GM23338 (cell line): Measurements from ENCODE around the gene CCAR1. TPM values are rescaled to one million over a fixed set of nuclear protein-coding genes. Genes with fewer than 3 reads are reported as not detected.

Source experiments
- ATAC-seq: fragments of 200-7000 bp; cut with Tn5 transposase; 3 replicates; pipeline ENCODE4 v1.9.1; 2020
- DNase-seq: peaks from one replicate; pipeline ENCODE4 v3.0.0-alpha.2; 2015; ENCODE audit warnings: low spot score
- H2AFZ ChIP-seq: fragments of 200-600 bp; sonication (generic); 2 replicates; pipeline ENCODE4 v1.8.0; 2016; ENCODE audit warnings: antibody characterized with exemption, mild to moderate bottlenecking, moderate library complexity
- H3F3A ChIP-seq: fragments of 200-600 bp; sonication (generic); replicated peaks from 2 replicates; pipeline ENCODE4 v1.8.0; 2017; ENCODE audit warnings: antibody characterized with exemption, mixed run types, low read depth
- H3K27ac ChIP-seq: fragments of 200-600 bp; sonication (generic); 2 replicates; pipeline ENCODE4 v1.6.1; 2016; ENCODE audit warnings: low read depth
- H3K27me3 ChIP-seq: fragments of 200-600 bp; sonication (generic); 2 replicates; pipeline ENCODE4 v1.8.0; 2016; ENCODE audit warnings: mild to moderate bottlenecking, mixed run types, moderate library complexity; ENCODE audit not compliant: insufficient read depth
- H3K36me3 ChIP-seq: fragments of 200-600 bp; sonication (generic); 2 replicates; pipeline ENCODE4 v1.8.0; 2016; ENCODE audit warnings: mild to moderate bottlenecking; ENCODE audit not compliant: insufficient read depth
- H3K4me1 ChIP-seq: fragments of 200-600 bp; sonication (generic); 2 replicates; pipeline ENCODE4 v1.8.0; 2016; ENCODE audit warnings: mild to moderate bottlenecking, moderate library complexity; ENCODE audit not compliant: insufficient read depth
- H3K4me2 ChIP-seq: fragments of 200-600 bp; sonication (generic); 2 replicates; pipeline ENCODE4 v1.7.1; 2017; ENCODE audit warnings: mixed run types
- H3K4me3 ChIP-seq: fragments of 200-600 bp; sonication (generic); 2 replicates; pipeline ENCODE4 v1.6.1; 2016; ENCODE audit warnings: mixed run types
- H3K79me2 ChIP-seq: fragments of 200-600 bp; sonication (generic); replicated peaks from 2 replicates; pipeline ENCODE4 v1.8.0; 2017; ENCODE audit warnings: mild to moderate bottlenecking; ENCODE audit not compliant: insufficient read depth
- H3K9me2 ChIP-seq: fragments of 200-600 bp; sonication (generic); 2 replicates; pipeline ENCODE4 v1.8.0; 2017; ENCODE audit not compliant: insufficient read depth
- H4K20me1 ChIP-seq: fragments of 200-600 bp; sonication (generic); replicated peaks from 2 replicates; pipeline ENCODE4 v1.8.0; 2017; ENCODE audit warnings: mild to moderate bottlenecking; ENCODE audit not compliant: insufficient read depth
- H3K27ac Mint-ChIP-seq: 2 replicates; pipeline ENCODE4 v1.8.0; 2020; ENCODE audit warnings: inconsistent platforms, mild to moderate bottlenecking, moderate library complexity, mixed read lengths
- H3K27me3 Mint-ChIP-seq: 3 replicates; pipeline ENCODE4 v1.8.0; 2022; ENCODE audit warnings: low read depth, mild to moderate bottlenecking, moderate library complexity, mixed read lengths, inconsistent platforms; ENCODE audit not compliant: insufficient read depth, poor library complexity
- H3K36me3 Mint-ChIP-seq: 3 replicates; pipeline ENCODE4 v1.8.0; 2021; ENCODE audit warnings: low read depth, mild to moderate bottlenecking, inconsistent platforms, moderate library complexity, mixed read lengths
- H3K4me1 Mint-ChIP-seq: 3 replicates; pipeline ENCODE4 v1.8.0; 2020; ENCODE audit warnings: mild to moderate bottlenecking, inconsistent platforms, mixed read lengths
- H3K4me3 Mint-ChIP-seq: 3 replicates; pipeline ENCODE4 v1.8.0; 2021; ENCODE audit warnings: moderate library complexity, mild to moderate bottlenecking, inconsistent platforms, mixed read lengths
- H3K9me3 Mint-ChIP-seq: 3 replicates; pipeline ENCODE4 v1.8.0; 2020; ENCODE audit warnings: moderate library complexity, mild to moderate bottlenecking, inconsistent platforms, mixed read lengths
- CREB1 ChIP-seq: fragments of 250-450 bp; sonication (Bioruptor Pico); IDR thresholded peaks from 2 replicates; pipeline ENCODE4 v1.5.0; 2020; ENCODE audit warnings: low read depth, mild to moderate bottlenecking, moderate library complexity
- EZH2 ChIP-seq: fragments of 200-600 bp; sonication (generic); IDR thresholded peaks from one replicate; pipeline ENCODE4 v1.8.0; 2017; ENCODE audit warnings: antibody characterized with exemption, mild to moderate bottlenecking, low read depth; ENCODE audit not compliant: unreplicated experiment
- EZH2phosphoT487 ChIP-seq: fragments of 200-600 bp; sonication (generic); IDR thresholded peaks from one replicate; pipeline ENCODE4 v1.8.1; 2018; ENCODE audit warnings: antibody characterized with exemption; ENCODE audit not compliant: unreplicated experiment
- JUNB ChIP-seq: IDR thresholded peaks from one replicate; pipeline ENCODE4 v1.6.1; 2016; ENCODE audit warnings: antibody characterized with exemption; ENCODE audit not compliant: unreplicated experiment
- NANOG ChIP-seq: IDR thresholded peaks from 2 replicates; pipeline ENCODE4 v1.6.1; 2016; ENCODE audit warnings: antibody characterized with exemption, borderline replicate concordance
- POLR2AphosphoS5 ChIP-seq: IDR thresholded peaks from 2 replicates; pipeline ENCODE4 v1.6.1; 2016; ENCODE audit warnings: antibody characterized with exemption, low read depth
- STAT1 ChIP-seq: IDR thresholded peaks from one replicate; pipeline ENCODE4 v1.6.1; 2016; ENCODE audit warnings: antibody characterized with exemption; ENCODE audit not compliant: unreplicated experiment
- ZNF114 ChIP-seq: fragments of 250-450 bp; sonication (Bioruptor Pico); IDR thresholded peaks from 2 replicates; pipeline ENCODE4 v1.5.0; 2020; ENCODE audit warnings: mild to moderate bottlenecking, moderate library complexity
- ZNF331 ChIP-seq: fragments of 250-450 bp; sonication (Bioruptor Pico); IDR thresholded peaks from 2 replicates; pipeline ENCODE4 v1.5.0; 2020; ENCODE audit warnings: low read depth, mild to moderate bottlenecking, moderate library complexity
- polyA plus RNA-seq: library from polyadenylated mRNA; unstranded; fragments of >200 nt; fragmentation: Nextera tagmentation; extraction: Ambion mirVana; gene quantifications from 2 replicates; pipeline ENCODE4 v1.2.1, GENCODE V29; 2016
- total RNA-seq: library from RNA; depleted of rRNA; stranded (reverse); fragments of >200 nt; shearing (Covaris generic); gene quantifications from 2 replicates; pipeline ENCODE4 v1.2.3, GENCODE V29; 2014
- TF ChIP-seq, protein P1 (sequence below): IDR thresholded peaks from 2 replicates; pipeline ENCODE4 v1.6.1; 2016; ENCODE audit warnings: antibody characterized with exemption
- TF ChIP-seq, protein P2 (sequence below): IDR thresholded peaks from one replicate; pipeline ENCODE4 v1.6.1; 2018; ENCODE audit warnings: antibody characterized with exemption; ENCODE audit not compliant: unreplicated experiment
- TF ChIP-seq, protein P3 (sequence below), 2 experiments: fragments of 200-600 bp in 1 of 2; sonication (generic) in 1 of 2; conservative IDR thresholded peaks; 2 replicates each; pipeline versions ENCODE4 v1.5.1 to v1.6.1; 2016 to 2017; ENCODE audit warnings: antibody characterized with exemption in 2 of 2, low read depth in 2 of 2, mild to moderate bottlenecking in 2 of 2, moderate library complexity in 1 of 2

The CCAR1 gene
- total and polyA plus RNA-seq, 2 experiments from 2014 or later: 118 to 121 TPM

DNA sequence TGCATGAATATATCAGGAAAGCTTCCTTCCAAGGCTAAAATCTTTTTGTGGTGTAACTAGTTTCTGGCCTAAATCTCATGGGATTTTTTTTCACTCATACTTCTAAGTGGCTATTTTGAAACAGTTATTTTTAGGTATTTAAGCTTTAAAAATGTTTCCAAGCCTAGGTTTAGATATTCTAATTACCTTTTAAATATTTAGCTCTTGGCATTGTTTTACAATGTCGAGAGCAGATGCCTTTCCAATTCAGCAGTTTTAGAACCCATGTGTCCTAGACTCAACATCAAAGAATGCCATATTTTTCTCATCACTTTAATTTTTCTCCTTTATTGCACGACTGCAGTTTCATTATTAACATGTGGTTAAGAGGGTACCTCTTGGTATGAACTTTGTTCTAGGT, 79.2 kb downstream of the CCAR1 start (continued):
- TF ChIP-seq CREB1 (no peak), ZNF331 (CRISPR knock-in tag) (no peak), NANOG (no peak), JUNB (no peak), EZH2 (no peak), POLR2AphosphoS5 (no peak)
- TF ChIP-seq, protein P1, sequence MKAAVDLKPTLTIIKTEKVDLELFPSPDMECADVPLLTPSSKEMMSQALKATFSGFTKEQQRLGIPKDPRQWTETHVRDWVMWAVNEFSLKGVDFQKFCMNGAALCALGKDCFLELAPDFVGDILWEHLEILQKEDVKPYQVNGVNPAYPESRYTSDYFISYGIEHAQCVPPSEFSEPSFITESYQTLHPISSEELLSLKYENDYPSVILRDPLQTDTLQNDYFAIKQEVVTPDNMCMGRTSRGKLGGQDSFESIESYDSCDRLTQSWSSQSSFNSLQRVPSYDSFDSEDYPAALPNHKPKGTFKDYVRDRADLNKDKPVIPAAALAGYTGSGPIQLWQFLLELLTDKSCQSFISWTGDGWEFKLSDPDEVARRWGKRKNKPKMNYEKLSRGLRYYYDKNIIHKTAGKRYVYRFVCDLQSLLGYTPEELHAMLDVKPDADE: no peak
- TF ChIP-seq, protein P2, sequence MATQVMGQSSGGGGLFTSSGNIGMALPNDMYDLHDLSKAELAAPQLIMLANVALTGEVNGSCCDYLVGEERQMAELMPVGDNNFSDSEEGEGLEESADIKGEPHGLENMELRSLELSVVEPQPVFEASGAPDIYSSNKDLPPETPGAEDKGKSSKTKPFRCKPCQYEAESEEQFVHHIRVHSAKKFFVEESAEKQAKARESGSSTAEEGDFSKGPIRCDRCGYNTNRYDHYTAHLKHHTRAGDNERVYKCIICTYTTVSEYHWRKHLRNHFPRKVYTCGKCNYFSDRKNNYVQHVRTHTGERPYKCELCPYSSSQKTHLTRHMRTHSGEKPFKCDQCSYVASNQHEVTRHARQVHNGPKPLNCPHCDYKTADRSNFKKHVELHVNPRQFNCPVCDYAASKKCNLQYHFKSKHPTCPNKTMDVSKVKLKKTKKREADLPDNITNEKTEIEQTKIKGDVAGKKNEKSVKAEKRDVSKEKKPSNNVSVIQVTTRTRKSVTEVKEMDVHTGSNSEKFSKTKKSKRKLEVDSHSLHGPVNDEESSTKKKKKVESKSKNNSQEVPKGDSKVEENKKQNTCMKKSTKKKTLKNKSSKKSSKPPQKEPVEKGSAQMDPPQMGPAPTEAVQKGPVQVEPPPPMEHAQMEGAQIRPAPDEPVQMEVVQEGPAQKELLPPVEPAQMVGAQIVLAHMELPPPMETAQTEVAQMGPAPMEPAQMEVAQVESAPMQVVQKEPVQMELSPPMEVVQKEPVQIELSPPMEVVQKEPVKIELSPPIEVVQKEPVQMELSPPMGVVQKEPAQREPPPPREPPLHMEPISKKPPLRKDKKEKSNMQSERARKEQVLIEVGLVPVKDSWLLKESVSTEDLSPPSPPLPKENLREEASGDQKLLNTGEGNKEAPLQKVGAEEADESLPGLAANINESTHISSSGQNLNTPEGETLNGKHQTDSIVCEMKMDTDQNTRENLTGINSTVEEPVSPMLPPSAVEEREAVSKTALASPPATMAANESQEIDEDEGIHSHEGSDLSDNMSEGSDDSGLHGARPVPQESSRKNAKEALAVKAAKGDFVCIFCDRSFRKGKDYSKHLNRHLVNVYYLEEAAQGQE: no peak

DNA sequence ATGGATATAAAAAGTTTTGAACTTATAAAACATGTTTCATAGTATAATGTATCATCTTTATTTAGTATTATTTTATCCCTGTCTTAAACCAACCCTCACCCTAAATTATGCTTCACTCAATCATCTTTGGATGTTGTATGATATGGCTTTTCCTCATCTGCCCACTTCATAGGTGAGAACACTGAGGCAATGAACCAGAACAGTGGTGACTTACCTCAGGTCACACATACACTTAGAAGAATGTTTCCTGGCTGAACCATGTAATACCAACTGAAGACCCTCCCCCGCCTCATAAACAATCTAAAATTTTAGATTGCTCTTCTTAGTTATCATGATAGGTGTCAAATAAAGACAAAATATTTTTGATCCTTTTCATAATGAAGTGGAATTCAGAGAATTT, 83.7 kb downstream of the CCAR1 start:
- no peaks in the 10 kb centered on the region for H3F3A ChIP-seq
- H3K79me2 ChIP-seq: no peaks in the 10 kb centered on the region
- H3K4me2 ChIP-seq: no peak overlapping the region
- H3K27ac ChIP-seq: no peak overlapping the region
- H3K9me2 ChIP-seq: no peaks in the 10 kb centered on the region
- H3K27ac Mint-ChIP-seq: no peak overlapping the region
- no peak overlapping the region for H3K4me3 Mint-ChIP-seq
- H3K4me1 Mint-ChIP-seq: no peaks in the 10 kb centered on the region
- no peaks in the 10 kb centered on the region for H3K9me3 Mint-ChIP-seq
- H3K27me3 Mint-ChIP-seq: peaks cover 4% of the 10 kb centered on the region
- no peaks in the 10 kb centered on the region for H3K4me1 ChIP-seq
- DNase-seq: no peak
- no peaks in the 10 kb centered on the region for H3K36me3 ChIP-seq
- no peak for ATAC-seq
- H3K4me3 ChIP-seq: no peak overlapping the region
- no peaks in the 10 kb centered on the region for H3K36me3 Mint-ChIP-seq
- H4K20me1 ChIP-seq: no peaks in the 10 kb centered on the region
- no peak overlapping the region for H2AFZ ChIP-seq
- no peaks in the 10 kb centered on the region for H3K27me3 ChIP-seq
- TF ChIP-seq STAT1 (no peak), EZH2phosphoT487 (no peak), ZNF331 (CRISPR knock-in tag) (no peak), JUNB (no peak), ZNF114 (no peak), EZH2 (no peak)
- TF ChIP-seq, protein P3, sequence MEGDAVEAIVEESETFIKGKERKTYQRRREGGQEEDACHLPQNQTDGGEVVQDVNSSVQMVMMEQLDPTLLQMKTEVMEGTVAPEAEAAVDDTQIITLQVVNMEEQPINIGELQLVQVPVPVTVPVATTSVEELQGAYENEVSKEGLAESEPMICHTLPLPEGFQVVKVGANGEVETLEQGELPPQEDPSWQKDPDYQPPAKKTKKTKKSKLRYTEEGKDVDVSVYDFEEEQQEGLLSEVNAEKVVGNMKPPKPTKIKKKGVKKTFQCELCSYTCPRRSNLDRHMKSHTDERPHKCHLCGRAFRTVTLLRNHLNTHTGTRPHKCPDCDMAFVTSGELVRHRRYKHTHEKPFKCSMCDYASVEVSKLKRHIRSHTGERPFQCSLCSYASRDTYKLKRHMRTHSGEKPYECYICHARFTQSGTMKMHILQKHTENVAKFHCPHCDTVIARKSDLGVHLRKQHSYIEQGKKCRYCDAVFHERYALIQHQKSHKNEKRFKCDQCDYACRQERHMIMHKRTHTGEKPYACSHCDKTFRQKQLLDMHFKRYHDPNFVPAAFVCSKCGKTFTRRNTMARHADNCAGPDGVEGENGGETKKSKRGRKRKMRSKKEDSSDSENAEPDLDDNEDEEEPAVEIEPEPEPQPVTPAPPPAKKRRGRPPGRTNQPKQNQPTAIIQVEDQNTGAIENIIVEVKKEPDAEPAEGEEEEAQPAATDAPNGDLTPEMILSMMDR (conservative IDR thresholded peaks at IDR 0.05; ENCODE audit: low read depth in 2 of 2): no peak
- TF ChIP-seq, protein P2: no peak
